ENCODE measurements around the gene TASP1.

The TASP1 gene

DNA sequence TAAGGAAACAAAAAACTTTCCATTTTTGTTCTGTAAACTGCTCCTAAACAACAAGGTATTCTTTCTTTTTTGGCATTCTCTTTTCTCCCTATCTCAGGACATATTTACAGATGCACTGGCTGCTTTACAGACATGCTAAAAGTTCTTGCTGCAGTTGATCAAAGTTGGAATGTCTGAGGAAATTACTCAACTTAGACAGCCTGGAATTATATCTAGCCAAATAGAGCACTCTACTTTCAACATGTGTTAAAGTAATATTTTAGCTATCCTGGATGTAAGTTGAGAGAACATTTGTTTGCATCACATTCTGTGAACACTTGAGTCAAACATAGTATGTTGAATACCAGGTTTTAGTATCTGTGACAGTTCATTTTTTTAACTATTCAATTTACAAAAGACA lies 24.8 kb downstream of the TASP1 start:
- H3K23ac ChIP-seq (ENCODE audit: low read length in 2 of 2): no peak overlapping the region
- H3K4me3 ChIP-seq (ENCODE audit: insufficient read depth in 1 of 2, low read depth in 1 of 2, low read length in 2 of 2): no peak overlapping the region
- H3K4me1 ChIP-seq (ENCODE audit: control insufficient read depth, insufficient read depth, low read depth, low read length): no peaks in the 10 kb centered on the region
- no peak overlapping the region for H4K8ac ChIP-seq (ENCODE audit: low read length)
- H3K4ac ChIP-seq (ENCODE audit: low read depth in 1 of 2, low read length in 2 of 2): no peak overlapping the region
- no peak overlapping the region for H2BK120ac ChIP-seq (ENCODE audit: low read depth, low read length)
- no peaks in the 10 kb centered on the region for H3K27me3 ChIP-seq (ENCODE audit: control insufficient read depth in 1 of 2, insufficient read depth in 1 of 2, low read length in 2 of 2)
- H3K36me3 ChIP-seq (ENCODE audit: control insufficient read depth in 1 of 2, insufficient read depth in 2 of 2, low read depth in 1 of 2, low read length in 2 of 2): peaks cover 0 to 6% of the 10 kb centered on the region in 2 experiments
- DNase-seq: peak; percentile 15
- H4K91ac ChIP-seq (ENCODE audit: low read length): no peak overlapping the region
- no peak overlapping the region for H3K27ac ChIP-seq (ENCODE audit: low read length, poor library complexity, severe bottlenecking)
- no peak overlapping the region for H2BK12ac ChIP-seq (ENCODE audit: low read length in 2 of 2)
- H2AK5ac ChIP-seq (ENCODE audit: low read length, severe bottlenecking): no peak overlapping the region
- no peak overlapping the region for H2BK5ac ChIP-seq (ENCODE audit: low read depth, low read length, poor library complexity, severe bottlenecking)
- H3K9ac ChIP-seq (ENCODE audit: low read length): no peak overlapping the region
- no peak overlapping the region for H3K18ac ChIP-seq (ENCODE audit: low read depth in 1 of 2, low read length in 2 of 2)
- H3K4me2 ChIP-seq (ENCODE audit: low read length, poor library complexity, severe bottlenecking): no peak overlapping the region
- no peak overlapping the region for H2AFZ ChIP-seq (ENCODE audit: low read depth, low read length)
- no peaks in the 10 kb centered on the region for H3K9me3 ChIP-seq (ENCODE audit: control insufficient read depth, low read length)
- no peak overlapping the region for H2BK15ac ChIP-seq (ENCODE audit: low read depth, poor library complexity, severe bottlenecking)
- peaks cover 6% of the 10 kb centered on the region for H3K79me1 ChIP-seq (replicated peaks; ENCODE audit: low read length, poor library complexity, severe bottlenecking)
- no peak overlapping the region for H3K14ac ChIP-seq (ENCODE audit: low read length in 2 of 2)

DNA sequence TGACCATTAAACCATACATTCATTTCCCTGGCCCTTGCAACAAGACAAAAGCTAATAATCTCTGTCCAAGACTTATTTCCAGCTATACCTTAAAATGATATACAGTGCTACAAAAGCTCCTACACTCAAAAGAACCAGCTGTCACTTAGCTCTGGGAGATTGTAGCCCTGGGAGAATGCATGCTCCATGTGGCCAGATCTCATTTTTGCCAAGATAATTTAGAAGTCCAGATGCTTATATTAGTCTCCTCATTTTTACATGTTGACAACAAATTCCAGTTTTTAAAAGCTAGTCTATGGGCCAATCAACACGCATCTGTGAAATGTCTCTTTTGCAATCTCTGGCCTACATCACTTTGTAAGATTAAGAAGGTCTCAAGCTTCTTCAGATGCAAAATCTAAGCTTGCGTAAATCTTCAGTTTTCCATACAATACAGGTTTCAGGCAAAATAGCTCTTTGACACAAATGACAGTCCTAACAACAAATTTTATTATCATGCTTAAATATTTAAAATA lies 27.1 kb downstream of the TASP1 start:
- Histone ChIP-seq H3K27me3 (ENCODE audit: control insufficient read depth in 1 of 2, insufficient read depth in 1 of 2, low read length in 2 of 2) (no peaks in the 10 kb centered on the region), H3K23ac (ENCODE audit: low read length in 2 of 2) (no peak overlapping the region), H2BK15ac (ENCODE audit: low read depth, poor library complexity, severe bottlenecking) (no peak overlapping the region), H2AFZ (ENCODE audit: low read depth, low read length) (no peak overlapping the region), H2BK12ac (ENCODE audit: low read length in 2 of 2) (no peak overlapping the region), H3K4me2 (ENCODE audit: low read length, poor library complexity, severe bottlenecking) (no peak overlapping the region), H3K4ac (ENCODE audit: low read depth in 1 of 2, low read length in 2 of 2) (no peak overlapping the region), H2BK5ac (ENCODE audit: low read depth, low read length, poor library complexity, severe bottlenecking) (no peak overlapping the region), H3K9me3 (ENCODE audit: control insufficient read depth, low read length) (no peaks in the 10 kb centered on the region), H3K9ac (ENCODE audit: low read length) (no peak overlapping the region), H2BK120ac (ENCODE audit: low read depth, low read length) (no peak overlapping the region), H3K36me3 (ENCODE audit: control insufficient read depth in 1 of 2, insufficient read depth in 2 of 2, low read depth in 1 of 2, low read length in 2 of 2) (peaks cover 0 to 6% of the 10 kb centered on the region in 2 experiments), H3K14ac (ENCODE audit: low read length in 2 of 2) (no peak overlapping the region), H3K18ac (ENCODE audit: low read depth in 1 of 2, low read length in 2 of 2) (no peak overlapping the region), H4K91ac (ENCODE audit: low read length) (no peak overlapping the region), H3K79me1 (replicated peaks; ENCODE audit: low read length, poor library complexity, severe bottlenecking) (peaks cover 6% of the 10 kb centered on the region), H3K4me1 (ENCODE audit: control insufficient read depth, insufficient read depth, low read depth, low read length) (no peaks in the 10 kb centered on the region), H4K8ac (ENCODE audit: low read length) (no peak overlapping the region), H3K4me3 (ENCODE audit: insufficient read depth in 1 of 2, low read depth in 1 of 2, low read length in 2 of 2) (no peak overlapping the region), H3K27ac (ENCODE audit: low read length, poor library complexity, severe bottlenecking) (no peak overlapping the region), H2AK5ac (ENCODE audit: low read length, severe bottlenecking) (no peak overlapping the region)
- 99% methylated on average over 2 of the region's 2 CpGs for WGBS
- no peak for DNase-seq

DNA sequence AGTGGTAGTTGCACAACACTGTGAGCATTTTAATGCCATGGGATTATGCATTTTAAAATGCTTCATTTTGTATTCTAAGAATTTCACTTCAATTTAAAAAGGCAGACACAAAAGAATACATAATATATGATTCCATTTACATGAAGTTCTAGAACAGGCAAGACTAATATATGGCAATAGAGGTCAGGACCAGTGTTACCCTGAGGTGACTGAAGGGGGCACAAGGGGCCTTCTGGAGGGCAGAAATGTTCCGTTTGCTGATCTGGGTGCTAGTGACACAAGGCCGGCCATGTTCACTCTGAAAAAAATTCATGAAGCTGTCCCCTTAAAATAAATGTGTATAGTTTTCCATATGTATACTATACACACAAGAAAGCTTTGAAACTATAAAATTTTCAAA lies 28.5 kb downstream of the TASP1 start:
- no peak overlapping the region for H4K91ac ChIP-seq (ENCODE audit: low read length)
- H3K4me2 ChIP-seq (ENCODE audit: low read length, poor library complexity, severe bottlenecking): no peak overlapping the region
- H2AK5ac ChIP-seq (ENCODE audit: low read length, severe bottlenecking): no peak overlapping the region
- no peak overlapping the region for H2BK12ac ChIP-seq (ENCODE audit: low read length in 2 of 2)
- no peak overlapping the region for H3K4ac ChIP-seq (ENCODE audit: low read depth in 1 of 2, low read length in 2 of 2)
- no peaks in the 10 kb centered on the region for H3K9me3 ChIP-seq (ENCODE audit: control insufficient read depth, low read length)
- no peak overlapping the region for H2BK120ac ChIP-seq (ENCODE audit: low read depth, low read length)
- H2BK15ac ChIP-seq (ENCODE audit: low read depth, poor library complexity, severe bottlenecking): no peak overlapping the region
- H3K4me3 ChIP-seq (ENCODE audit: insufficient read depth in 1 of 2, low read depth in 1 of 2, low read length in 2 of 2): no peak overlapping the region
- DNase-seq: no peak
- WGBS: 60% methylated on average over 1 of the region's 2 CpGs
- H3K23ac ChIP-seq (ENCODE audit: low read length in 2 of 2): no peak overlapping the region
- no peak overlapping the region for H3K27ac ChIP-seq (ENCODE audit: low read length, poor library complexity, severe bottlenecking)
- H3K79me1 ChIP-seq (replicated peaks; ENCODE audit: low read length, poor library complexity, severe bottlenecking): peaks cover 9% of the 10 kb centered on the region
- H2BK5ac ChIP-seq (ENCODE audit: low read depth, low read length, poor library complexity, severe bottlenecking): no peak overlapping the region
- no peaks in the 10 kb centered on the region for H3K27me3 ChIP-seq (ENCODE audit: control insufficient read depth in 1 of 2, insufficient read depth in 1 of 2, low read length in 2 of 2)
- no peak overlapping the region for H3K14ac ChIP-seq (ENCODE audit: low read length in 2 of 2)
- no peaks in the 10 kb centered on the region for H3K36me3 ChIP-seq (ENCODE audit: control insufficient read depth in 1 of 2, insufficient read depth in 2 of 2, low read depth in 1 of 2, low read length in 2 of 2)
- no peak overlapping the region for H2AFZ ChIP-seq (ENCODE audit: low read depth, low read length)
- no peak overlapping the region for H3K18ac ChIP-seq (ENCODE audit: low read depth in 1 of 2, low read length in 2 of 2)
- H4K8ac ChIP-seq (ENCODE audit: low read length): no peak overlapping the region
- H3K4me1 ChIP-seq (ENCODE audit: control insufficient read depth, insufficient read depth, low read depth, low read length): no peaks in the 10 kb centered on the region
- H3K9ac ChIP-seq (ENCODE audit: low read length): no peak overlapping the region

DNA sequence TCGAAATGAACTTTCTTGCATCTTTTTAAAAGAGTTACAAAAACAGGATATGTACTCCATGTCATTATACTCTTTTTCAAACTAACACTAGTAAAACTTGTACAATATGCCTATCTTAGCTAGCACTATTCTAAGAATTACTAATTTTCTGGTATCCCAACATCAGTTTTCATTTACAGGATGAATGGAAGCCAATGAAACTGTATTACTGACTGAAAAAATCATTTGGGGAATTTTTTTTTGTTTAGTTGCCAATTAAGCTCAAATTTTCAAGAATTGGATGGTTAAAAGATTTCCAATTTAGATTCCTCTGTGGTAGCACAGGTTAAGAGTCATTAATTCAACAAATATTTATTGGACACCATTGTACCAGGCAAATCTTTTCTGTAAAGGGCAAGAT lies 30.7 kb downstream of the TASP1 start:
- Histone ChIP-seq H3K4me3 (ENCODE audit: insufficient read depth in 1 of 2, low read depth in 1 of 2, low read length in 2 of 2) (no peak overlapping the region), H2AK5ac (ENCODE audit: low read length, severe bottlenecking) (no peak overlapping the region), H3K23ac (ENCODE audit: low read length in 2 of 2) (no peak overlapping the region), H3K36me3 (ENCODE audit: control insufficient read depth in 1 of 2, insufficient read depth in 2 of 2, low read depth in 1 of 2, low read length in 2 of 2) (no peaks in the 10 kb centered on the region), H3K27me3 (ENCODE audit: control insufficient read depth in 1 of 2, insufficient read depth in 1 of 2, low read length in 2 of 2) (no peaks in the 10 kb centered on the region), H3K9me3 (ENCODE audit: control insufficient read depth, low read length) (no peaks in the 10 kb centered on the region), H4K91ac (ENCODE audit: low read length) (no peak overlapping the region), H2BK12ac (ENCODE audit: low read length in 2 of 2) (no peak overlapping the region), H3K79me1 (replicated peaks; ENCODE audit: low read length, poor library complexity, severe bottlenecking) (peaks cover 11% of the 10 kb centered on the region), H2BK5ac (ENCODE audit: low read depth, low read length, poor library complexity, severe bottlenecking) (no peak overlapping the region), H2BK120ac (ENCODE audit: low read depth, low read length) (no peak overlapping the region), H3K27ac (ENCODE audit: low read length, poor library complexity, severe bottlenecking) (no peak overlapping the region), H3K9ac (ENCODE audit: low read length) (no peak overlapping the region), H3K14ac (ENCODE audit: low read length in 2 of 2) (no peak overlapping the region), H2AFZ (ENCODE audit: low read depth, low read length) (no peak overlapping the region), H3K4me1 (ENCODE audit: control insufficient read depth, insufficient read depth, low read depth, low read length) (no peaks in the 10 kb centered on the region), H3K4ac (ENCODE audit: low read depth in 1 of 2, low read length in 2 of 2) (no peak overlapping the region), H2BK15ac (ENCODE audit: low read depth, poor library complexity, severe bottlenecking) (no peak overlapping the region), H3K4me2 (ENCODE audit: low read length, poor library complexity, severe bottlenecking) (no peak overlapping the region), H4K8ac (ENCODE audit: low read length) (no peak overlapping the region), H3K18ac (ENCODE audit: low read depth in 1 of 2, low read length in 2 of 2) (no peak overlapping the region)
- no peak for DNase-seq
- 100% methylated on average over 1 of the region's 1 CpG for WGBS
